Measurements from ENCODE around the gene INPP5A. TPM values are rescaled to one million over a fixed set of nuclear protein-coding genes. Genes with fewer than 3 reads are reported as not detected.

Gene INPP5A
- total RNA-seq, 1 experiment from 2014 or later: 14.7 TPM

GRCh38 chr10:132798403-132798802, 260.8 kb downstream of the INPP5A start:
- TF ChIP-seq, protein P1, sequence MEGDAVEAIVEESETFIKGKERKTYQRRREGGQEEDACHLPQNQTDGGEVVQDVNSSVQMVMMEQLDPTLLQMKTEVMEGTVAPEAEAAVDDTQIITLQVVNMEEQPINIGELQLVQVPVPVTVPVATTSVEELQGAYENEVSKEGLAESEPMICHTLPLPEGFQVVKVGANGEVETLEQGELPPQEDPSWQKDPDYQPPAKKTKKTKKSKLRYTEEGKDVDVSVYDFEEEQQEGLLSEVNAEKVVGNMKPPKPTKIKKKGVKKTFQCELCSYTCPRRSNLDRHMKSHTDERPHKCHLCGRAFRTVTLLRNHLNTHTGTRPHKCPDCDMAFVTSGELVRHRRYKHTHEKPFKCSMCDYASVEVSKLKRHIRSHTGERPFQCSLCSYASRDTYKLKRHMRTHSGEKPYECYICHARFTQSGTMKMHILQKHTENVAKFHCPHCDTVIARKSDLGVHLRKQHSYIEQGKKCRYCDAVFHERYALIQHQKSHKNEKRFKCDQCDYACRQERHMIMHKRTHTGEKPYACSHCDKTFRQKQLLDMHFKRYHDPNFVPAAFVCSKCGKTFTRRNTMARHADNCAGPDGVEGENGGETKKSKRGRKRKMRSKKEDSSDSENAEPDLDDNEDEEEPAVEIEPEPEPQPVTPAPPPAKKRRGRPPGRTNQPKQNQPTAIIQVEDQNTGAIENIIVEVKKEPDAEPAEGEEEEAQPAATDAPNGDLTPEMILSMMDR (IDR thresholded peaks at IDR 0.05; ENCODE audit: unreplicated experiment): no peak
- ChIA-PET CTCF (interaction anchor here (0.7 kb wide), 1 partner anchor 144 kb away, joined by 3 read pairs; no protein-coding TSS in a partner anchor), POLR2A (no interaction called here)
- BruUV-seq (replicated peaks): no TSS peak
- no peaks in the 10 kb centered on the region for H3K4me1 Mint-ChIP-seq (ENCODE audit: insufficient read depth, unreplicated experiment)
- H3K27me3 Mint-ChIP-seq (ENCODE audit: insufficient read depth, unreplicated experiment): no peaks in the 10 kb centered on the region
- no peaks in the 10 kb centered on the region for H3K36me3 Mint-ChIP-seq (ENCODE audit: insufficient read depth, unreplicated experiment)
- no peak overlapping the region for H3K27ac Mint-ChIP-seq (ENCODE audit: low read depth, unreplicated experiment)
- DNase-seq (ENCODE audit: unreplicated experiment): no peak
- H3K4me3 Mint-ChIP-seq (ENCODE audit: unreplicated experiment): no peak overlapping the region
- no peaks in the 10 kb centered on the region for H3K9me3 Mint-ChIP-seq (ENCODE audit: unreplicated experiment)
- intact Hi-C loops (cut with micrococcal nuclease): loop anchor here (10.0 kb wide), 1 partner anchor 134 kb away; no protein-coding TSS in a partner anchor

DNA sequence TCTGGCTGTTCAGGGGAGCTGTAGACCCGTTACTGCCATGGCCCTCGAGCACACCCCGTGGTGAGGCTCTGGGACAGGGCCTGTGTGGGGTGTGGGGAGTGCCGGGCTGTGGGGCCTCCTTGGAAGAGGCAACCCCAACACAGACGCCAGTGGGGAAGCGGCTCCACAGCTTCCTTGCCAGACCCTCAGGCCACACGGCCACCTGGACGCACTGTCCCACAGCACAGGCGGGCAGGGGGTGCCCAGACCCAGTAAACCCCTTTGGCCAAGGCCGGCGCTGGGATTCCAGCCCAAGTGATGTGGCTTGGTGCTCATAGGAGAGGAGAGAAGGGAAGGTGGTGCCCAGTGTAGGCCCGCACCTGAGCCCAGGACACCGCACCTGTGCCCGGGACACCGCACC, 261.3 kb downstream of the INPP5A start:
- ChIA-PET POLR2A (no interaction called here), CTCF (interaction anchor here (0.7 kb wide), 1 partner anchor 145 kb away, joined by 3 read pairs; no protein-coding TSS in a partner anchor)
- H3K4me3 Mint-ChIP-seq (ENCODE audit: unreplicated experiment): no peak overlapping the region
- no TSS peak for BruUV-seq (replicated peaks)
- intact Hi-C loops (cut with micrococcal nuclease): loop anchor here (10.0 kb wide), 1 partner anchor 134 kb away; no protein-coding TSS in a partner anchor
- no peak for DNase-seq (ENCODE audit: unreplicated experiment)
- H3K36me3 Mint-ChIP-seq (ENCODE audit: insufficient read depth, unreplicated experiment): no peaks in the 10 kb centered on the region
- no peaks in the 10 kb centered on the region for H3K4me1 Mint-ChIP-seq (ENCODE audit: insufficient read depth, unreplicated experiment)
- no peak overlapping the region for H3K27ac Mint-ChIP-seq (ENCODE audit: low read depth, unreplicated experiment)
- TF ChIP-seq, protein P1 (IDR thresholded peaks at IDR 0.05; ENCODE audit: unreplicated experiment): no peak
- H3K9me3 Mint-ChIP-seq (ENCODE audit: unreplicated experiment): no peaks in the 10 kb centered on the region
- no peaks in the 10 kb centered on the region for H3K27me3 Mint-ChIP-seq (ENCODE audit: insufficient read depth, unreplicated experiment)

- TF ChIP-seq, protein P1 (IDR thresholded peaks at IDR 0.05; ENCODE audit: unreplicated experiment): no peak
- H3K4me1 Mint-ChIP-seq (ENCODE audit: insufficient read depth, unreplicated experiment): no peaks in the 10 kb centered on the region
- CTCF ChIA-PET: no interaction called here
- DNase-seq (ENCODE audit: unreplicated experiment): no peak
- BruUV-seq (replicated peaks): no TSS peak
- H3K27ac Mint-ChIP-seq (ENCODE audit: low read depth, unreplicated experiment): no peak overlapping the region
- POLR2A ChIA-PET: no interaction called here
- no peaks in the 10 kb centered on the region for H3K9me3 Mint-ChIP-seq (ENCODE audit: unreplicated experiment)
- intact Hi-C loops (cut with micrococcal nuclease): loop anchor here (10.0 kb wide), 1 partner anchor 135 kb away; no protein-coding TSS in a partner anchor
- H3K4me3 Mint-ChIP-seq (ENCODE audit: unreplicated experiment): no peak overlapping the region
- H3K27me3 Mint-ChIP-seq (ENCODE audit: insufficient read depth, unreplicated experiment): no peaks in the 10 kb centered on the region
- no peaks in the 10 kb centered on the region for H3K36me3 Mint-ChIP-seq (ENCODE audit: insufficient read depth, unreplicated experiment)
Measured at GRCh38 chr10:132799865-132800264, 262.3 kb downstream of the INPP5A start.

- CTCF ChIA-PET: interaction anchor here (0.5 kb wide), 1 partner anchor 577 kb away, joined by 4 read pairs; no protein-coding TSS in a partner anchor
- H3K4me1 Mint-ChIP-seq (ENCODE audit: insufficient read depth, unreplicated experiment): no peaks in the 10 kb centered on the region
- POLR2A ChIA-PET: no interaction called here
- TF ChIP-seq, protein P1 (IDR thresholded peaks at IDR 0.05; ENCODE audit: unreplicated experiment): no peak
- H3K27ac Mint-ChIP-seq (ENCODE audit: low read depth, unreplicated experiment): no peak overlapping the region
- no peaks in the 10 kb centered on the region for H3K9me3 Mint-ChIP-seq (ENCODE audit: unreplicated experiment)
- no peaks in the 10 kb centered on the region for H3K27me3 Mint-ChIP-seq (ENCODE audit: insufficient read depth, unreplicated experiment)
- intact Hi-C loops (cut with micrococcal nuclease): no loop called here
- no TSS peak for BruUV-seq (replicated peaks)
- DNase-seq (ENCODE audit: unreplicated experiment): no peak
- H3K36me3 Mint-ChIP-seq (ENCODE audit: insufficient read depth, unreplicated experiment): no peaks in the 10 kb centered on the region
- no peak overlapping the region for H3K4me3 Mint-ChIP-seq (ENCODE audit: unreplicated experiment)
Measured at GRCh38 chr10:132802048-132802447, 264.5 kb downstream of the INPP5A start.
